ENCODE data around the gene ADAP2. TPM values are rescaled to one million over a fixed set of nuclear protein-coding genes. Genes with fewer than 3 reads are reported as not detected.
"Not testable (repeated sequence)": the region's sequence is repeated elsewhere in the genome, so short reads cannot be mapped to it uniquely, and the experiment has no call there.

ADAP2 gene
- total RNA-seq, 1 donor from 2014 or later = 0.34 TPM

DNA sequence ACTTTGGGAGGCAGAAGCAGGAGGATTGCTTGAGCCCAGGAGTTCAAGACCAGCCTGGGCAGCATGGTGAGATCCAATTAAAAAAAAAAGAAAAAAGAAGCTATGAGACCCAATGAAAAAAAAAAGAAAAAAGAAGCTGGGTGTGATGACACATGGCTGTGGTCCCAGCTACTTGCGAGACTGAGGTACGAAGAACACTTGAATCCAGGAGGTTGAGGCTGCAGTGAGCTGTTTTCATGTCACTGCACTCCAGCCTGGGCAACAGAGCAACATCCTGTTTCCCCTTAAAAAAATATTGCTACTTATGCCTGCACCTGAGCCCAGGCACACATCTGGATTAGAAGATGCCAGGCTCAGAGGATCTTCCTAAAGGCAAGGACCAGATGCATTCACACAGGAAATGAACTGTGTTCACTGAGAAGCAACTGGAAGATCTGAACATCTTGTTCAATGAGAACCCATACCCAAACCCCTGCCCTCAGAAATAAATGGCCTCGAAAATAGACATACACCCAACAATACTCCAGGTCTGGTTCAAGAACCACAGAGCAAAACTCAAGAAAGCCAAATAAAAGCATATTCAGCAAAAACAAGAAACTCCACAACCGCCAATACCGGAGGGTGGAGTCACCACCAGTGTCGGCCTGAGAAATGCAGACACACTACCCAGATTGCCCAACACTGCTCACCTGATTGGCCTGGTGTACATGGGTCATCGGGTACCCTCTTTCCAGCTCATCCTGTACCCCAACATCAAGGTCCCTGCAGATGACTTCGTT is 53.5 kb downstream of the ADAP2 start:
- no peak for DNase-seq

DNA sequence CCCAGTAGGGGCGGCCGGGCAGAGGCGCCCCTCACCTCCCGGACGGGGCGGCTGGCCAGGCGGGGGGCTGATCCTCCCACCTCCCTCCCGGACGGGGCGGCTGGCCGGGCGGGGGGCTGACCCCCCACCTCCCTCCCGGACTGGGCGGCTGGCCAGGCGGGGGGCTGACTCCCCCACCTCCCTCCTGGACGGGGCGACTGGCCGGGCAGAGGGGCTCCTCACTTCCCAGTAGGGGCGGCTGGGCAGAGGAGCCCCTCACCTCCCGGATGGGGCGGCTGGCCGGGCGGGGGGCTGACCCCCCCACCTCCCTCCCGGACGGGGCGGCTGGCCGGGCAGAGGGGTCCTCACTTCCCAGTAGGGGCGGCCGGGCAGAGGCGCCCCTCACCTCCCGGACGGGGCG is 58.2 kb downstream of the ADAP2 start:
- not testable (repeated sequence) for DNase-seq

GRCh38 chr17:30981531-30982519 is 60.1 kb downstream of the ADAP2 start:
- DNase-seq = no peak

DNA sequence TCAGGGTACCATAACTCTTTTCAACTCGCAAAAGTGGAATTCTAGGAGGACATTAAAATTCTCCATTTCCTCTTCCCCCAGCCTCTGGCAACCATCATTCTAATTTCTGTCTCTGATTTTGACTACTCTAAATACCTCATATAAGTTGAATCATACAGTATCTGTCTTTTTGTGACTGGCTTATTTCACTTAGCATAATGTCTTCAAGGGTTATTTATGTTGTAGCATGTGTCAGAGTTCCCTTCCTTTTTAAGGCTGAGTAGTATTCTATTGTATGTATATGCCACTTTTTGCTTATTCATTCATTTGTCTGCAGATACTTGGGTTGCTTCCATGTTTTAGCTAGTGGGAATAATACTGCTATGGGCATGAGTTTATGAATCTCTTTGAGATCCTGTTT is 61.1 kb downstream of the ADAP2 start:
- no peak for DNase-seq

DNA sequence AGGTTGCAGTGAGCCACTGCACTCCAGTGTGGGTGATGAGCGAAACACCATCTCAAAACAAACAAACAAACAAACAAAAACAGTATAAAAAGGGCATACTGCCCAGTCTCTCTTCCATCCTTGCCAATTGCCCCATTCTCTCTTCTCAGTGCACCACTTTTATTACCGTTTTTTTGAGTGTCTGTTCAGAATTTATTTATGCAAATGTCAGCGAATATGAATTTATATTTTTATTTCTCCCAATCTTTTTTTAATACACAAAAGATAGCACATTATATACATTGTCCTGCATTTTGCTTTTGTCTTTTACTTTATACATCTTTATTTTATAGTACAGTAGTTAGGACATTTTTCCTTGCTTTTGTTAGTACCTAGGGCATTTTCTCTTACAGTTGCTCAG is 68.7 kb downstream of the ADAP2 start:
- no peak for DNase-seq

GRCh38 chr17:30992551-30992950 is 70.8 kb downstream of the ADAP2 start:
- no peak for DNase-seq

DNA sequence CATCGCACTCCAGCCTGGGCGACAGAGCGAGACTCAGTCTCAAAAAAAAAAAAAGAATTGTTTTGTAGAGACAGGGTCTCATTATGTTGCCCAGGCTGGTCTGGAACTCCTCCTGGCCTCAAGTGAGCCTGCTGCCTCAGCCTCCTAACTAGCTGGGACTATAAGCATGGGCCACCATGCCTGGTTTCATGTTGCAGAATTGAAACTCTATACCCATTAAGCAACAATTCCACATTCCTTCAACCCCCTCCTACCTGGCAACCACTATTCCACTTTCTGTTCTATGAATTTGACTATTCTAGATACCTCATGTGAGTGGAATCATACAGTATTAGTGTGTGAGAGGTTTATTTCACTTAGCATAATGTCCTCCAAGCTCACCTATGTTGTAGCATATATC is 73.6 kb downstream of the ADAP2 start:
- DNase-seq = no peak

- no peak for DNase-seq
These were observed 74.7 kb downstream of the ADAP2 start for GRCh38 chr17:30996486-30996885.

DNA sequence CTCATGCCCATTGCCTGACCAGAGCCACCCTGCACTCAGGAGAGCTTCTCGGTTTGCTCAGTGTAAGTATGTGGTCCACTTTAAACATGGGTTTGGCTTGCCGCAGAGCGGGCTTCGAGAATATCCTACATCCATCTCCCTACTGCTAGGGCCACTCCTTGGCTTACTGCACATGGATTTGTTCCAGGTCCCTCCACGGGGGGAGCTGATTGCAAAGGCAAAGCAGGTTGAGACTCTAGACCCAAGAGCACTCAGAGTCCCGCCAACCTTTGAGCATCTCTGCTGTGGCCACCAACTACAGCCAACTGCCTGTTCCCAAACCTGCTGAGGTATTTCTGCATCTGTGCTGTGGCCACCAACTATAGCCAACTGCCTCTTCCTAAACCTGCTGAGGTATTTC is 75.5 kb downstream of the ADAP2 start:
- DNase-seq = no peak

DNA sequence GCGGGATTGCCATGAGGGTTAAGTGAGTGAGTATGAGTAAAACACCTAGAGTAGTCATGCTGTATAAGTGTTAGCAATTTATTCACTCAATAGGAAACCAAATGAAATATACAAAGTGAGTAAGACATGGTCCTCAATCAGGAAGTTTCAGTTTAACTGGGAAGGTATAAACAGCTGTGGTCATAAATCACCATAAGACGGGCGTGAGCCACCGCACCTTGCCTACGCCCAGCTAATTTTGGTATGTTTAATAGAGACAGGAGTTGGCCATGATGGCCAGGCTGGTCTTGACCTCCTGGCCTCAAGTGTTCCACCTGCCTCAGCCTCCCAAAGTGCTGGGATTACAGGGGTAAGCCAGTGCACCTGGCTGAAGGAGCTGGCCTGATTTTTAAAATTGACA is 76.1 kb downstream of the ADAP2 start:
- DNase-seq = no peak

DNA sequence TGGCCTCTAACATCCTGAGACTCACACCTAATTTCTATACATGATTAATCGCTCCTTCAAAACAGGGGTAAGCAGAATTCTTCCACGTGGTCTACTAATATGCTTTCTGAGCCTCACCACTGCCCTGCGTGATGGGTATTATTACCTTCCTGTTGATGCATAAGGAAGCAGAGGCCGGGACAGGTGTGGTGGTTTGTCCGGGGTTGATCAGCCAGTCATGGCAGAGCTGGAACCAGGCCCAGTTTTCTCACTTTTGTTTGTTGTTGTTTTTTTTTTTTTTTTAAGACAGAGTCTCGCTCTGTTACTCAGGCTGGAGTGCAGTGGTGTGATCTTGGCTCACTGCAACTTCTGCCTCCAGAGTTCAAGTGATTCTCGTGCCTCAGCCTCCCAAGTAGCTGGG is 80.3 kb downstream of the ADAP2 start:
- DNase-seq = no peak

GRCh38 chr17:31003225-31003866 is 81.6 kb downstream of the ADAP2 start:
- DNase-seq = no peak

DNA sequence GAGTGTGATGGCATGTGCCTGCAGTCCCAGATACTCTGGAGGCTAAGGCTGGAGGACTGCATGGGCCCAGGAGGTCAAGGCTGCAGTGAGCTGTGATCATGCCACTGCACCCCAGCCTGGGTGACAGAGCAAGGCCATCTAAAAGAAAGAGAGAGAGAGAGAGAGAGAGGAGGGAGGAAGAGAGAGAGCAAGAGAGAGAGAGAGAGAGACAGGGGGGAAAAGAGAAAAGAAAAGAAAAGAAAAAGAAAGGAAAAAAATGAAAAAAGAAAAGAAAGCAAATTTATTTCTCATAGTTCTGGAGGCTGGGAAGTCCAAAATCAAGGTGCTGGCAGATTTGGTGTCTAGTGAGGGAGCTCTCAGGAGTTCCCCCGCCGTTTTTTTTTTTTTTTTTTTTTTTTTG is 82.4 kb downstream of the ADAP2 start:
- DNase-seq = no peak

DNA sequence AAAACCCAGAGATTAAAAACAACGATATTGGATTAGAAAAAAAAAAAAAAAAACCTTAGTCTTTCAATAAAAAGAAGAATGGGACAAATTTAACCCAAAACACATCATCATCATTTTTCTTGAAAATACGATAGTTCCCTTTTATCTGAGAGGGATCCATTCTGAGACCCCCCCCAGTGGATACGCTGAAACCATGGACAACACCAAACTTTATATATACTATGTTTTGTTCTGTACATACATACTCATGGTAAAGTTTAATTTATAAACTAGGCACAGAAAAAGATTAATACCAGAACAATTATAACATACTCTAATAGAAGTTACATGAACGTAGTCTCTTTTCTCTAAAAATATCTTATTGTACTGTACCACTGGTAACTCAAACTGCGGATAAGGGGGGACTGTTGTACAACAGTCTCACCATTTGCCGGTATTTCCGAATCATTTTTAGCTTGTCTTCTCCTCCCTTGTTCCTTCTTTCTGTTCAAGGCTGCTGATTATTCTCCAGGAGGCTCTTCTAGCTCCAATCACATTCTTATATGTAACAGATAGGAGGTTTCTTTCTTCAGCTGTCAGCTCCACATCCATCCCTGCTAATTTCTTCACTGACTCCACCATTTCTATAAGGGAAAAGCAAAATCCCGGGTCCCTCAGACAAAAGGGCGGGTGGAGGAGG is 86.1 kb downstream of the ADAP2 start:
- DNase-seq = no peak

GRCh38 chr17:31008374-31009041 is 86.8 kb downstream of the ADAP2 start:
- DNase-seq = peak; percentile 64

Other genes starting within 250 kb of the ADAP2 start
- 24.1 and 28.6 TPM in 2 replicates for gene CRLF3, start 97.3 kb upstream of the ADAP2 start, total RNA-seq
- gene ATAD5, start 90.0 kb upstream of the ADAP2 start, total RNA-seq = 3.2 and 6.6 TPM in 2 replicates
- 9.2 and 15.1 TPM in 2 replicates for gene TEFM, start 15.7 kb upstream of the ADAP2 start, total RNA-seq
- 4.1 and 5.6 TPM in 2 replicates for gene RNF135, start 49.1 kb downstream of the ADAP2 start, total RNA-seq
- gene NF1, start 173.0 kb downstream of the ADAP2 start, total RNA-seq = 36.9 and 39.1 TPM in 2 replicates